NCI-H2029 treated with DMSO at 0.1 percent for 48 hours (cell line): ENCODE measurements around the gene HSD17B2.
"Not testable (repeated sequence)": the region's sequence is repeated elsewhere in the genome, so short reads cannot be mapped to it uniquely, and the experiment has no call there.

Source experiments
- DNase-seq: peaks from one replicate; lab custom pipeline; 2025; lab: John Stamatoyannopoulos, UW

The HSD17B2 gene

DNA sequence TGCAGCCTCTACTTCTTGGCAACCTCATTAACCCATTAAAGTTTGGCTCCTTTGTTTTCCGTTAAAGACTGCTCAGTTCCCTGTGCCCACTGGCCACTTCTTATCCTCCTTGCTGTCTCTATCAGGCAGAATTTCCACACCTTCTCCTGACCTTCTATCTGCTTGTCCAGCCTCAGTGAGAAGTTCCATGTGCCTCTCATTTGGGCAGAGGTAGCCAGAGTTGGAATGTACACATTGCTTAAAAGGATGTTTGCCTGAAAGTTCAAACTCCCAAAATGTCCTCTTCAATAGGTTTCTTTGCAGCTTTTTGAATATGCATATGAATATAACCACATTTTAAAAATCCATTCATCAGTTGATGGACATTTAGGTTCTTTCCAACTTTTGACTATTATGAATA is 47.0 kb downstream of the HSD17B2 start:
- no peak for DNase-seq

DNA sequence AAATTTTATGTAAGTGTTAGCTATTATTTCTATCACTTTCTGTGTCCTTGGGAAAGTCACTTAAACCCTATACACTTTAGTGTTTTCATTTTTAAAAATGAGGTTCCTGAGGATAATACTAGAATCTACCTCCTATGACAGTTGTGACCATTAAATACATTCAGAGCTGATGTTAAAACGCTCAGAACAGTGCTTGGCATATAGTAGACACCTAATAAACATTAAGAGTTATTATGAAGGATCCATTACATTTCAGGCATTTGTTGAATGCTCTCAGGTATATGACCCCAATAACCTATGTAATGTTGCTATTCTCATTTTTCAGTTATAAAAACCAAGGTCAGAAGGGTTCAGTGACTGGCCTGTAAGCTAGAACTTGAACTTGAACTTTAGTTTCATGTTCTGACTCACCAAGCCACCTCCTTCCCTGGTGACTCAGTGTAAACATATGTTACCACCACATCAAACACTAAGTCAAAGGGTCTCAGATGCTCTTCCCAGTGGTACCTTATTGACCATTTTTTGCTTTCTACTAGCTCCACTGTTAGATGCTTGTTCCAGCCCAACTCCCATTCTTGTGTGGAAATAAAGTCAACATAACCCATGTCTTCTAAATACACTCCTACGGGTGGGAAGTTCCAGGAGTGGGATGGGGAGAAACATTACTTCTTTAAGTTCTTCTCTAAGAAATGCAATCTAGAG is 47.6 kb downstream of the HSD17B2 start:
- DNase-seq: no peak

DNA sequence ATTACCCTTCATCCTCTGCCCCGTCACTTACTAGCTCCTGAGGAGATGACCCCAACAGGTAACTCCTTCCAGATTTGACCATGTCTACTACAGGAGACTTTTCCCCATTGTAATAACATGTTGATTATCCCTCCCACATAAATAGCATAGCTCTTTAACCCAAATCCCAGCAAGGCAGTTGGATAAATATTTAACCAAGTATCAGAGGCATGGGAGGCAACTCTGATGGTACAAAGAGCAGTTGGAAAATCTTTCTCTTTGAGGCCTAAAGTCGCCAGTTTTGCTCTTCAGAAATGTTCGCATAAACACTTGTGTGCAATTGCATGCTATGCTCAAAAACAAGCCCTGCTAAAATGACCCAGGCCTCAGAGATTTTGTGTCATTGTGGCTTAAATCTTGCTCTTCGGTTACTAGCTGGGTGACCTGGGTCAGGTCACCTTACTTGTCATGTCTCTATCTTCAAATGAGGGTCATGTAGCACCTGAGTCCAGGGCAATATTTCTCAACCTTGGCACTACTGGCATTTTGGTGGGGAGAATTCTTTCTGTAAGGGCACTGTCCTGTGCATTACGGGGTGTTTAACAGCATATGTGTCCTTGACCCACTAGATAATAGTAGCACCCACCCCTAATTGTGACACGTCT is 48.8 kb downstream of the HSD17B2 start:
- DNase-seq: no peak

DNA sequence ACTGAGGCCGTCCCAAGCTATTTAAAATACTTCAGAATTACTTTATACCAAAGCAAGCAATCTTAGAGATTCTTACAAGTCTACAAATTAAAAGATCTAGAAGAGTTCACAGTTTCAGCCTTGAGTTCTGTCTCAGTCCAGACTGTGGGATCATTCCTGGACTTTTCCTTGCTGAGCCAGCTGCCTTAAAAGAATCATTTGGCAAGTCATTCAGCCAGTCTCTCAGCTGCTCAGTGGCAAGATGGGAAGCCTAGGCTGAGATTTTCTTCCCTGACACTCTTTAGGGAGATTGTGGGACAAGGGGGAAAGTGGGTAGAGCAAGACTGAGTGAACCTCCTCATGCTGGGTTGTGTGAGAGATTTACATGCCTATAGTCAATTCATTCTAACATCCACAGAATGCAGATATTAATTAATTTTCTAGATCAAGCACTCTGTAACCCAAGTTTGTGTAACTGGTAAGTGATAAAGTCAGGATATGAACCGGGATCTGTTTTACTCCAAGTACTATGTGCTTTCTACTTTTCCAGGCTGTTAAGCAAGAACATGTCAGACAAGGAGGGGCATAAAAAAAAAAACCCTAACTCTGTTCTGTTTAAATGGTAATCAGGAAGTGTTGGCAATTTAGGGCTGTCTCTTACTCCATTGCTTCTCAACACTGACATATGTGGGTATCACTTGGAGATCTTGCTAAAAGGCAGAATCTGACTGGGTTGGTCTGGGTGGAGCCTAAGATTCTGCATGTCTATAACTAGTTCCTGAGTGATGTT is 50.1 kb downstream of the HSD17B2 start:
- no peak for DNase-seq

DNA sequence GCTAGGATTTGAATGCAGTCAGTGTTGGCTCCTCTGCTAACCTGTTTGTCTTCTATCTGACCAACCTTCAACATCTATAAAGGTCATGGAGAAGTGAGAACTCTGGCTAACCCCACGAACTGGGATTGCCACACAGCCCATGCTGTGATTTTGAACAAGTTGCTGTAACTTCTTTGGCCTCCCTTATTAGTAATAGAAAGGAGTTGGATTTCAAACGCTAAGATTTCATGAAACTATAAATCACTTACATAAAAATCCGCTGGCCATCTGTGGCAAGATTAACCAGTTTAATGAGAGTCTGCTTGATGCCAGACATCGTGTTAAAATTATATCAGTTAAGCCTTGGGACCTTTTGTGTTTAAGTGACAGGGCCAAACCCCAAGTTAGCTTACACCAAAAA is 53.4 kb downstream of the HSD17B2 start:
- DNase-seq: no peak

DNA sequence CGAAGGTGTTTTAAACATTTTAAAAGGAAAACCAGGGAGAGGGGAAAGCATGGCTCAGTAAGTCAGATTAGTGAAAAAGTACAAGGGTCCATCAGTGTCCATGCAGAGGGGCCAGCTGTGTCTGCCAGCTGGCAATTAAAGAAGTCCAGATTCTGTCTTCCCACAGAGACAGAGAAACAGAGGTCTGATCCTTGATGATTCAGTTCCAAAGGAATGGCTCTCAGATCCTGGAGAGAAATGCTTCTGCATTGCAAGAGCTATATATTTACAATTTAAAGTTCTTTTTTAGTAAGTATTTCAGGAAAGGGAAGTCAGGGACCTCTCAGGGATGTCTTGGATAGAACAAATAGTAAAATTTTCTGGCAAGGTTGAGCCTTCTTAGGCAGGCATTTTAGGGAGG is 56.2 kb downstream of the HSD17B2 start:
- DNase-seq: no peak

DNA sequence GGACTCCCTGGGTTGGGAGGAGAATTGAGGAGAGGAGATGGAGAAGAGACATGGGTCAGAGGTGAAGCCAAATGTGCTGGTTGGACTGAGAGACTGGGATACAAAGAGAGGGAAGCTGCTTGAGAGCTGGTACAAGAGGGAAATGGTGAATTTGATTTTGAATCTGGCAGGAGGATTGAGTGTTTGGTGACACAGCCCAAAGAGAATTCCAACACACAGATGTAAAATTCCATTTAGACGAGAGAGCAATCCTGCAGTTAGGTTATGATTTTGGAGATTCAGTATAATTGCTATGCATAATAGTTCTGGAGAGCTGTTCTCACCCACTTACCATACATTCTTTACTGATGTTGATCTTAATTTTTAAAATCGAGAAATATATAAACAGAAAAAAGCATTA is 57.7 kb downstream of the HSD17B2 start:
- DNase-seq: no peak

DNA sequence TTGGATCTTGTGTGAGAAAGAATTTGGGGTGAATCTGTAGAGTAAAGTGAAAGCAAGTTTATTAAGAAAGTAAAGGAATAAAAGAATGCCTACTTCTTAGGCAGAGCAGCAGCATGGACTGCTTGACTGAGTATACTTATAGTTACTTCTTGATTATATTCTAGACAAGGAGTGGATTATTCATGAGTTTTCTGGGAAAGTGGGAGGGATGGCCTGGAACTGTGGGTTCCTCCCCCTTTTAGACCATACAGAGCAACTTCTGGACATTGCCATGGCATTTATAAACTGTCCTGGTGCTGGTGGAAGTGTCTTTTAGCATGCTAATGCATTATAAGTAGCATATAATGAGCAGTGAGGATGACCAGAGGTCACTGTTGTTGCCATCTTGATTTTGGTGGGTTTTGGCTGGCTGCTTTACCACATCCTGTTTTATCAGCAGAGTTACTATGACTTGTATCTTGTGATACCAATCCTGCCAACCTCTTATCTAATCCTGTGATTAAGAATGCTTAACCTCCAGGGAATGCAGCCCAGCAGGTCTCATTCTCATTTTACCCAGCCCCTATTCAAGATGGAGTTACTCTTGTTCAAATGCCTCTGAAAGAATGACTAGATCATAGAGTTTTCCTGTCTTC is 58.7 kb downstream of the HSD17B2 start:
- DNase-seq: no peak

DNA sequence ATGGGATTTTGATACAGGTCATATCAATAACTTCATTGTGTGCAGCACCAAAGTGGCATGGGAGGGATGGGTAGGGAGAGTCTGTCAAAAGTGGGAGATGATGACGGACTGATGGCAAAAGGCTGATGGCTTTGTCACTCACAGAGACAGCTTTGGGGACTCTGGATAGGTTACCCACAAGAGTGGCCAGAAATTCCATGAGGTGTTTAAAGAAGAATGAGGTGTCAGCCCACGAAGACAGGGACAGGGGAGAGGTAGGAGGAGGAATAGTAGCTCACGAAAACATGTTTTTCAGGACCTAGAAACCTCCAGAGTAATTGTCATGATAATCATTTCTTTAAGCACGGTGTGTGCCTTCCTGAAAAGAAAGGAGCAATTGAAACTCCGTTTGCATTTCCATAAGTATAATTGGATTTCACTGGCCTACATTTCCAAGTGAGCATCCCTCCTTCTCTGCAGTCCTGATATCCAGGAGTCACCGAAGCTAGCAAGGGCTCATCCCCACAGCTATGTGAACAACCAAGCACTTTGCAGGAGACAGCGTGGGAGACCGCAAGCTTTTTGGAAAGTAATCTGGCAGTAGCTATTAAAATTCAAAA is 60.0 kb downstream of the HSD17B2 start:
- DNase-seq: no peak

DNA sequence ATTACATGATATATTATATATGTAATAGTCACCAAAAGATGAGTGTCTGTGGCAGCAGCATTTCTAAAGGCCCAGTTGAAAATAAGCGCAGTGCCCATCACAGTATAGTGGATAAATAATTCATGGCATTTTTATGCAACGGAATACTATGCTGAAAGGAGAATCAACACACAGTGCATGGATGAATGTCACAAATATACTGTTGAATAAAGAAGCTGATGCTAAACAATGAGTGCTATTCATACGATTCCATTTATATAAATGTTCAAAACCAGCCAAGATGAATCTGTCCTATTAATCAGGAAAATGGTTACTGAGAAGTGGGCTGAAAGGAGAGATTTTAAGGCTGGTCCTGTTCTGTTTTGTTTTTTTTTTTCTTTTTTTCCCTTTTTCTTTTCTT is 61.6 kb downstream of the HSD17B2 start:
- no peak for DNase-seq

DNA sequence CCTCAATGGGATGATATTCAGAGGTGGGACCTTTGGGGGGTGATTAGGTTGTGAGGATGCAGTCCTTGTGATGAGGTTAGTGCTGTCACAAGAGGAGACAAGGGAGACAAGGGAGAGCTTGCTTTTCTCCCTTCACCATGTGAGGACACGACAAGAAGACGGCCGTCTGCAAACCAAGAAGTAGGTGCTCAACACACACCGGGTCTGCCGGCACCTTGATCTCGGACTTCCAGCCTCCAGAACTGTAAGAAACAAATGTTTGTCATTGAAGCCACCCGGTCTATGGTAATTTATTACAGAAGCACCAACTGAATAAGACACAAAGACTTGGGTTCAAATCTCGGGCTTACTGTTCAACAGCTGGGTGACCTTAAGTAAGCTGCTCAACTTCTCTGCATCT is 70.1 kb downstream of the HSD17B2 start:
- no peak for DNase-seq

DNA sequence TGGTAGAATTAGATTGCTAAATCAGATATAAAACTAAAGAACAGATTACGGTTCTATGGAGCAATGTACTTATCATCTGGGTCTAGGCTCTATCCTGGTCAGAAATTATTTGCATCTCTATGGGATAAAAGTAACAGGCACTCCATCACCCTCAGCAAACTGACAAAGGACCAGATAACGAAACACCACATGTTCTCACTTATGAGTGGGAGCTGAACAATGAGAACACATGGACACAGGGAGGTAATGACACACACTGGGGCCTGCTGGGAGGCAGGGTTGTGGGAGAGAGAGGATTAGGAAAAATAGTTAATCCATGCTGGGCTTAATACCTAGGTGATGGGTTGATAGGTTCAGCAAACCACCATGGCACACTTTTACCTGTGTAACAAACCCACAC is 73.0 kb downstream of the HSD17B2 start:
- DNase-seq: no peak

DNA sequence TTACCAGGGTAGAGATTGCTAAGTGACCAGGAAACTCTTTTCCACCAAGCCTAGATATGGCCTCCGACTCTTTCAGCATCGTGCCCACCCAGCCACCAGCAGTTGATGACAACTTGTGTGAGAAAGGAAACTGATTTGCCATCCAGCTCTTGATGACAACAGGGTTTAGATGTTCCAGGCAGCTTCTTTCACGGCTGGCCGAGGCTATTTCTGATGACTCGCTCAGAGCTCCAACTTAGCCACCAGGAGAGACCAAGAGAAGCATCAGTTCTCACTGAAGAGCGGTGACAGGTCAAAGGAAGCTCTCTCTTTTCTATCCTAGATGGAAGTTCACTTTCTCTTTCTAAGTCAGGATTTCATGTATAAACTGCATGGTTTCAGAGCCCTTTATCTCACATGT is 73.7 kb downstream of the HSD17B2 start:
- DNase-seq: no peak

DNA sequence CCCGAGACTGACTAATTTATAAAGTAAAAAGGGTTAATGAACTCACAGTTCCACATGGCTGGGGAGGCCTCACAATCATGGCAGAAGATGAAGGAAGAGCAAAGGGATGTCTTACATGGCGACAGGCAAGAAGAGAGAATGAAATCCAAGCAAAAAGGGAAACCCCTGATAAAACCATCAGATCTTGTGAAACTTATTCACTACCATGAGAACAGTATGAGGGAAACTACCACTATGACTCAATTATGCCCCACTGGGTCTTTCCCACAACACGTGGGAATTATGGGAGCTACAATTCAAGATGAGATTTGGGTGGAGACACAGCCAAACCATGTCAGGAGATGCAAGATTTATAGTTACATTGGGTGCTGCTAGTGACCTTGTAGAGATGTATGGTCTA is 74.2 kb downstream of the HSD17B2 start:
- not testable (repeated sequence) for DNase-seq

DNA sequence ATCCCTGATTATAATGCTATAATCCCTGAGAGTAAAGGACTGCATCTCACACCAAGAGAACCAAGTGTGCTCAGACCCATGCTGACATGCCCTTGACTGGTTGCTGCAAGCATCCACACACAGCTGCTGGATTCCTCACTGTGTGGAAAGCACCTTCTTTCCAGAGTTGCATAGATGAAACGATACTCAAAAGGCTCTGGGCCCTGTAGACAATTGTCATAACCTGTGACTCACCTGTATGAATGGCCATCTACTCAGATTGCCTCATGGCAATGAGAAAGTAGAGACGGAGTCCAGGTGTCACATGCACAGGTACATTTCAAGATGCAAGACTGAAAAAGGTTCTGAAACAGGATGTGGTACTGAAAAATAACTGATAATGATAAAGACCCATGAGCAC is 76.9 kb downstream of the HSD17B2 start:
- no peak for DNase-seq

DNA sequence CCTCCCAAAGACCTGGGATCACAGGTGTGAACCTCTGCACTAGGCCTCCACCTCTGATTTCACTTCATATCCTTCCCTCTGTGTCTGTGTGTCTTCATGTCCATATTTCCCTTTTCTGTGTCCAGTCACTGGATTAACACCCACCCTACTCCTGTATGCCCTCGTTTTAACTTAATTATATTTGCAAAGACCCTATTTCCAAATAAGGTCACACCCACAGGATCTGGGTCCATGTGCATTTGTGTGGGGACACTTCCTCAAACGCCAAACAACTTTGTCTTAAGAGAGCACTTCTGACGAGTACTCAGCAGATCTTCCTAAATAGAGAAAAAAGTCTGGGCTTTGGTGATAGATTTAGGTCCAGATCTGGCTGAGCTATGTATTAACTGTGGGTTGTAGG is 78.7 kb downstream of the HSD17B2 start:
- no peak for DNase-seq

DNA sequence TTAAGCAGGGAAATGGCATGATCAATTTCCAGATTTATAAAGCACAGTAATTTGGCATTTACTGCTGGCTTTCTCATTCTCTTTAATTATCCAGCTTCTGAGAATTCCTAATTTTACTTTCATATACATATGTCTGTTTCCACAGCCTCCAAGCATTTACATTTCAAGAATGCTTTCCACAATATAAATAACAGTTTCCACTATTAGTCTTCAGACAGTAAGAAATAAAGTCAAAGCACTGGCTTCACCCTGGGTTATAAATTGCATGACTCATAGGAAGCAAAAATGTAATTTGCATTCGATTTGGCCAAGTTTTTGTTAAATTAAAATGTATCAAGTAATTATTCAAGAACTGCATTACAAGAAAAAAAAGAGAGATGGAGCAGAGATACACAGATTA is 81.5 kb downstream of the HSD17B2 start:
- DNase-seq: no peak

DNA sequence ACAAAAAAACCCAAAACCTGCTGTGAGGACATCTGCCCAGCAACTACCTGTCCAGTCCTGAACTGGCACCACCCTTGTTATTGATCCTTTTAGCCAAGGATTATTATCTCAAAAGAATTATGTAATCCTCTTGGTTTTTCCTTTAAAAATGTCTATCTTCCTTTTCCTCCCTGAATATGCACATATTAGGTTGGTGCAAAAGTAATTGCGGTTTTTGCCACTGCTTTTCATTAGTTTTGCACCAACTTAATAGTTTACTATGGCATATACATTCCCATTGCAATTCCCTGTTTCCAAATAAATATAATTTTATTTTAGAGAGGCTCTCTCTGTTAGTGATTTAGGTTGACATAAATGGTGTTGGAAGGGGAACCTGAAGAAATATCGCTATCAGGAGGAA is 83.7 kb downstream of the HSD17B2 start:
- no peak for DNase-seq

DNA sequence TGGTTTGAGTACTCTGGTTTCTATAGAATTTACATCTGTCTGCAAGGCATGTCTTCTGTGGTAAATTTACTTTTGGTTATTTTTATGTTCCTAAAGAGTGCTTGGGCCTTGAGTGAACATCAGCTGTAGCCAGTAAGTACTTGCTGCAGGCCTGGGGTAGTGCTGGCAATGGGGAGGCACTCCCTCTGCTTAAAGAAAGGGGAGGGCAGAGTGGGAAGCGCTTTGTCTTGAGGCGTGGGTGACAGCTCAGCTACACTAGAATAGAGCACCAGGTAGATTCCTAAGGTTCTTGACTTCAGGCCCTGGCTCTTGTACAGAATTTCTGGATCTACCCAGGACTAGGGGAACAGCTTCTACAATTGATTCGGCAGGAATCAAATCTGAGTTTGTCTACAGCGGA is 84.4 kb downstream of the HSD17B2 start:
- no peak for DNase-seq

DNA sequence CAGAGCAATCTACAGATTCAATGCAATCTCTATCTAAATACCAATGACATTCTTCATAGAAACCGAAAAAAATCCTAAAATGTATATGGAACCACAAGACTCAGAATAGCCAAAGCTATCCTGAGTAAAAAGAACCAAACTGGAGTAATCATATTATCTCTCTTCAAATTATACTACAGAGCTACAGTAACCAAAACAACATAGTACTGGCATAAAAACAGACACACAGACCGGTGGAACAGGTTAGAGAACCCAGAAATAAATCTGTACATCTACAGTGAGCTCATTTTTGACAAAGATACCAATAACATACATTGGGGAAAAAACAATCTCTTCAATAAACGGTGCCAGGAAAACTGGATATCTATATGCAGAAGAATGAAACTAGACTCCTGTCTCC is 89.6 kb downstream of the HSD17B2 start:
- no peak for DNase-seq

DNA sequence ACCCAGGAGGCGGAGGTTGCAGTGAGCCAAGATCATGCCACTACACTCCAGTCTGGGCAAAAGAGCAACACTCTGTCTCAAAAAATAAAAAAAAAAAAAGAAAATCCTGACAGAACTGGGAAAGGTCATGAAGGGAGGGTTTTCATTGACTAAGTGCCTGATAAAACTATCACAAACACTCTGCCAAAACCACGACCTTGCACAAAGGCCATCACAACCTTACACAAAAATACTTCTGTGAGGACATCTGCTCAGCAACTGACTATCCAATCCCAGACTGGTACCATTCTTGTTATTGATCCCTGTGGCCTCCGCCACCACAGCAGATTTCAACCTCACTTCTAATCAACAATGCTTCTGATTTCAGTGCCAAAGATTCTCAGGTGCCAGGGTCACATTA is 94.8 kb downstream of the HSD17B2 start:
- no peak for DNase-seq

DNA sequence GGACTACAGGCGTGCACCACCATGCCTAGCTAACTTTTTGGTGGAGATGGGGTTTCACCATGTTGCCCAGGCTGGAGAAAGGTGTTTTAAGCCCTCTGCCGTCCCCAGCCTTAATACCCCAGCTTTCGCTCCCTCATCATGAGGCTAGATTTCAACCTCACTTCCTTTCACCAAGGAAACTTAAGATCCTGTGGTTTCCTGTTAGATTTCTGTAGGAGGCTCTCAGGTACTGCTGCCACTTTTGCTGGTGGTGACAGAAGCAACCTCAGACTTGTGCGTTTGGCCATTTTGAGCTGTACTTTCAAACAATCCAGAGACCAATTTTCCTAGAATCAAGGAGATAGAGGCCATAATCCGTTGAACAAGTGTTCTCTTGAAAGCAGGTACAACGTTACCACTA is 98.7 kb downstream of the HSD17B2 start:
- DNase-seq: no peak

DNA sequence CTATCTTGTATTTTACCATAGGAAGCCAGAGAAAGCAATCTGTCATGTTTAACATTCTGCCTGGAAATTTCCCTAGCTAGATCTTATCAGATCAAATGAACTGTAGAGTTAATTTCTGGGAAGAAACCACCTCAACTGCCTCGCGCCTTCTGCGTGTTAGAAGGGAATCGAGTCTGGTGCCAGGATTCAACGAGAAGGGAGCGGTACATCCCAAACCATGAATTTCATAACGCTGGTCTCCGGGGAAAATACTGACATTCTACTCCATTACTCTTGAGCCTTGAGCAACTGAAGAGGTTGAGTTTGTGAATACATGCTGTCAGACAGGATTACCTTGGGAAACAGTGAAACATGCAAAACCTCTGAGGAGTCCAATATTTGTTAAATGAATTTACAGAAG is 99.8 kb downstream of the HSD17B2 start:
- DNase-seq: no peak
